RPMI8226 (cell line): ENCODE results near the gene TMEM82.

Experiments used
- DNase-seq: peaks from one replicate; pipeline ENCODE4 v3.0.0-alpha.2; 2015

The TMEM82 gene

DNA sequence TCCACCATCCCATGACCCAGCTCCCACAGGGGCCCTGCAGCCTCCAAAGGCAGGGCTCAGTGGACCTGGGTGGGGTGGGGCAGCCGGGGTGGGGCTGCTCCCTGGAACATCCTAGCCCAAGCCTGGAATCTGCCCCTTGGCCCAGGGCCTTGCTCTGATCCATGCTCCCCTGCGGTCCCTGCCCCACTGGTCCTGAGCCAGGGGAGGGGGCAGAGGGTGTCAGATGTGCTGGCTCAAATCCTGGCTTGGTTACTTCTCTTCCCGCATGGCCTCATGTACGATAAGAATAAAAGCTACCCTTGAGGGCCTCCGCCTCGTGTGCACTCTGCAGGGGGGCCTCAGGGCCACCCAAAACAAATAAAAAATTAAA is 5.4 kb upstream of the TMEM82 start:
- no peak for DNase-seq

DNA sequence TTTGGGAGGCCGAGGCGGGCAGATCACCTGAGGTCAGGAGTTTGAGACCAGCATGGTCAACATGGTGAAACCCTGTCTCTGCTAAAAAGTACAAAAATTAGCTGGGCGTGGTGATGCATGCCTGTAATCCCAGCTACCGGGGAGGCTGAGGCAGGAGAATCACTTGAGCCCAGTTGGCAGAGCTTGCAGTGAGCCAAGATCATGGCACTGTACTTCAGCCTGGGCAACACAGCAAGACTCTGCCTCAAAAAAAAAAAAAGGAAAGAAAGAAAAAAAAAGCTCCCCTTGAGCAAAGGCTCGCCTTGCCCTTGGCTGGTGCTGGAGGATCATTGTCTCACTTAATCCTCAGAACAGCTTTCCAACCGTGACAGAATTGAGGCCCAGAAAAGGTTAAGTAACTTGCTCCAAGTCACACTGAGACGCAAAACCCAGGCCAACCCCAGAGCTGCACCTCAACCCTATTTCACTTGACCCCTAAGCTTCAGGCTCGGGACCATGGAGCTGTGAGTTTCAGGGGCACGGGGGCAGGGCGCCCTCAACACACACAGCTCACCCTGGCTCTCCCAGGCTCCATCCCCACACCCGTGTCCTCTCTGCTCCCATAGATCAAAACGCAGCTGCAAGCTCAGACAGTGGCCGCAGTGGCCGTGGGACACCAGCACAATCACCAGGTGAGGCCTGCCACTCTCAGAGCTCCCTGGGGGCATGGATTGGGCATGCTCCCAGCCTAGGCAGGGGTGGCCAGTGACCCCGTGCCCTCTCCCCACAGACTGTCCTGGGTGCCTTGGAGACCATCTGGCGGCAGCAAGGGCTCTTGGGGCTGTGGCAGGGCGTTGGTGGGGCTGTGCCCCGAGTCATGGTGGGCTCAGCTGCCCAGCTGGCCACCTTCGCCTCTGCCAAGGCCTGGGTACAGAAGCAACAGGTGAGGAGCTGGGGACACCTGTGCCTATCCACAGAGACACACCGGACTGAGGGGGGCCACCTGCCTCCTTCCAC is 4.7 kb upstream of the TMEM82 start:
- DNase-seq, result no peak

DNA sequence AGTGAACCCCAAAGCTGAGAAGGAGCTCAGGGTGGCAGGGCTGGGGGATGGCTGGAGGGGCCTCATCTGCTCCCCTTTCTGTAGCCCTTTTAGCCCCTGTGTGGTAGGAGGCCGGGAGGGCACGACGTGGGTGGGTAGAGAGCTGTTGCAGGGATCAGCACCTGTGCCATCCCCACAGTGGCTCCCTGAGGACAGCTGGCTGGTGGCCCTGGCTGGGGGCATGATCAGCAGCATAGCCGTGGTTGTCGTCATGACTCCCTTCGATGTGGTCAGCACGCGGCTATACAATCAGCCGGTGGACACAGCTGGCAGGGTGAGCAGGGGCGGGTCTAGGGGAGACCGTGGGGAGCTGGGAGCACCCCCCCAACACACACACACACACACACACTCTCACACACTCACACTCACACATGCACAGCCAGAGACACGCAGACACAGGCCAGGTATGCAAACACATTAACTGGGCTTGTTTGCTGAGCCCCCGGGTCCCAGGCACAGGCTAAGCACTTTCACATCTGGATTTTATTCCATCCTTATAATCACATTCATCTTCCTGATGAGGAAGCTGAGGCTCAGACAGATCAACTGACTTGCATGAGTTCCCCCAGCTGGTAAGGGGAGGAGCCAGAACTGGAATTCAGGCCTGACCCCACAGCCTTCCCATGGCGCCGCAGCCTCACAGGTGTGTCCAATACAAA is 3.7 kb upstream of the TMEM82 start:
- no peak for DNase-seq

DNA sequence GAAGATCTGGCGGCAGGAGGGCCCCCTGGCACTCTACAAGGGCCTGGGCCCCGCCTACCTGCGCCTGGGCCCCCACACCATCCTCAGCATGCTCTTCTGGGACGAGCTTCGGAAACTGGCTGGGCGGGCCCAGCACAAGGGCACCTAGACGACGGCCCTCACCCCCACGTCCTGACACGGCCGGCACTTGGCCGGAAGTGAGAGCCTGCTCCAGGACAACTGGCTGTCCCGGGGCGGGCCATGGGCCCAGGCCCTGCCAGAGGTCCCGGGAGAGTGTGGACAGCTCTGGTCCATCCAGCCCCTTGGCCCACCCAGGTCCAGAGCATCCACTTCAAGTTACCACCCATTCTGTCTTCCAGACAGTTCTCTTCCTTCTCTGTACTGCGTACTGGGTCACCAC is 3.0 kb upstream of the TMEM82 start:
- DNase-seq, result no peak

DNA sequence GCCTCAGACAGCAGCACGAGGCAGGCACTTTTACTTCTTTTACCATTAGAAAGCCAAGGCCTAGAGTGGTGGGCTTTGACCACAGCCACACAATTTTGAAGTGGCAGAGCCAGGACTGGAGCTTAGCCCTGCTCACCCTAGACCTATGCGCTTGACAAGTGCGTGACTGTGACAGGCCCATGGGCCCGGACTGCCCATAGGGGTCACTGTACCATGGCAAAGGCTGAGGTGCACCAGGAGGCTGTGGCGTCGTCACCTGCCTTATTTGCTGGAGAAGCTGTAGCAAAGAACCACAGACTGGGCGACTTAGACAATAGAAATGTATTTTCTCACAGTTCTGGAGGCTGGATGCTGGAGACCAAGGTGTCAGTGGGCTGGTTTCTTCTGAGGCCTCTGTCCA is 2.6 kb upstream of the TMEM82 start:
- peak; percentile 34 for DNase-seq

DNA sequence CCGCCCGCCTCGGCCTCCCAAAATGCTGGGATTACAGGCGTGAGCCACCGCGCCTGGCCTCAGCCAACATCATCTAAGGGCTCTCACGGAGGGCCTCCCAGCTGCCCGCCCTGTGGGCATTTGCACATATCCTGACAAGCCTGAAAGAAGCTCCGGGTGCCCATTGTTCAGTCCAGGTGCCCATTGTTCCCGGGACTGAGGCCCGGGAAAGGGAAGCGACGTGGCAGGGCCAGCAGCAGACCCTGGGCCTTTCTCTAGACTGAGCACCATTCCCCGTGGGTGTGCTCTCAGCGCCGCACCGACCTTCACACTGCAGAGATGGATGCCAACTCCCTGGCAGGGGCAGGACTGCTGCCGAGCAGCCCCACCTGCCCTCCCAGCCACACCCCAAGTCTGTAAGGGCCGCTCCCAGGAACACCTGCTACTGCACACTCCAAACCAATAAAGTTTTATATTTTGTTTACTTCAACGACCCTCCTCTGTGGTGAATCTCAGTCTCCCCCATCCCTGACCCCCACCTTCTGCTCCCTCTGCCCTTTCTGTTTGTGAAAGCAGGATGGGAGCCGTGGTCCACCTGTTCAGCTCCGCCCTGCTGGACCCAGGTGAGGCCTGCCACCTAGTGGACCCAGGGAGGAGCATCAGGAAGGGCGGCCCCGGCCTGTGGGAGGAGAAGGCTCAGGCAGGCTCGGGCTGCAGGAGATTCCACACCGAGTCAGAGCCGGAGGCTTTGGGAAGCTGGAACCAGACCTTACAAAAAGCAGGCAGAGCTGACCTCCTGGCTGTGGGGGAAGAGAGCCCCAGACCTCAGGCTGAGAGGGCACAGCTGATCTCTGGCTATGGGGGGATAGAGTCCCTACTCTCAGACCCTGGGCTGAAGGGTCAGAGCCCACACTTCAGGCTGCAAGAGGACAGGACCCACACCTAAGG is 1.1 kb upstream of the TMEM82 start:
- peak; percentile 91 for DNase-seq

DNA sequence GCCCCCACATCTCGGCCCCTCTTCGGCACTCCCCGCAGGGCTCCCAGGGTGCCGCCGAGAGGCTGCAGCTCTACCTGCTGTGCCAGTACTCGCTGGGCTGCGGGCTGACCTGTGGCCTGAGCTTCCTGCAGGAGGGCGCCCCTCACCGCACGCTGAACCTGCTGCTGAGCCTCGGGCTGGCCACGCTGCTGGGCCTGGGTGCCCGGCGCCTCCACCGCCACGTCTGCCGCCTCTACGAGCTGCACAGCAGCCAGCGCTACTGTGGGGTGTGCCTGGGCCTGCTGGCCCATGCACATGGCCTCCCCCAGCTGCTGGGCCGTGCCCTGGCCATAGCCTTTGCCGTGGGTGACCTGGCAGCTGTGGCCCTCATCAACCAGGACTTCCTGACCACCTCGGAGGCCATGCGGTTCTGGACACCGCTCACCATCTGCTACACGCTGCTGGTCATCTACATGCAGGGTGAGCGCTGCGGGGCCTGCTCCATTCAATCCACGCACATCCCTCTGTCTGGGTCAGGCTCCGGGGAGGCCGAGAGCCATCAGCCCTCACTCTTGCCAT is 1.9 kb downstream of the TMEM82 start:
- DNase-seq, result no peak

DNA sequence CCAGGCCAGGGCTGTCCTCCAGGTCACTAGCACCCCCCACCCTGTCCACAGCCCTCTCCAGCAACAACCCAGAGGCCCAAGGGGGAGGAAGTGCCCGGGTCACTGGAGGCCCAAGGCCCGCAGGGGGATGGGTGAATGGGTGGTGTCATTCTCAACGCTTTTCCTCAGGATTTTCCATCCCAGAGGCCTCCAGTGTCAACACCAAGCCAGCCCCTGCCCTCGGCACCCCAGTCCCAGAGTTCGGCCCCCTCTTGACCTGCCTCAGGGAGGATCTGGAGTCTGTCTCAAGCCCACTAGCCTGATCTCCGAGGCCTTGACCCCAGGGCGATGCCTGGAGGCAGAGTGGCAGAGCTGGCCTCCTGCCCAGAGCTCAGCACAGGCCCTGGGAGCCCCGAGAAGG is 5.1 kb downstream of the TMEM82 start:
- DNase-seq, result no peak

DNA sequence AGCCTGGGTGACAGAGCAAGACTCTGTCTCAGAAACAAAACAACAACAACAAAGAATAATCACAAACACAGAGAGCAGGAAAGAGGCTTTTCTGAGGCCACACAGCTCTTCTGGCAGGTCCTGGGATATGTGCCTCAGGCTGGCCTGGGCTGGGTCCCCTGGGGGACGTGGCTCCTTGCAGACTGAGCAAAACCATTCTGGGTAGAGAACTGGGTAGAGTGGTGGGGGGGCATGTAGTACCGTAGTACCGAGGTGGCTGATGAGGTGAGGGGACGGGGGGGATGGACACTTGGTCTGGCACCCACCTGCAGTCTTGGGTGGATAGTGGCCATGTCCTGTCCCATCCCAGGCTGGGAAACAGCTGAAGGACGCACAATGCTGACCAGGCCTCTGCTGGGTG is 6.0 kb downstream of the TMEM82 start:
- no peak for DNase-seq

DNA sequence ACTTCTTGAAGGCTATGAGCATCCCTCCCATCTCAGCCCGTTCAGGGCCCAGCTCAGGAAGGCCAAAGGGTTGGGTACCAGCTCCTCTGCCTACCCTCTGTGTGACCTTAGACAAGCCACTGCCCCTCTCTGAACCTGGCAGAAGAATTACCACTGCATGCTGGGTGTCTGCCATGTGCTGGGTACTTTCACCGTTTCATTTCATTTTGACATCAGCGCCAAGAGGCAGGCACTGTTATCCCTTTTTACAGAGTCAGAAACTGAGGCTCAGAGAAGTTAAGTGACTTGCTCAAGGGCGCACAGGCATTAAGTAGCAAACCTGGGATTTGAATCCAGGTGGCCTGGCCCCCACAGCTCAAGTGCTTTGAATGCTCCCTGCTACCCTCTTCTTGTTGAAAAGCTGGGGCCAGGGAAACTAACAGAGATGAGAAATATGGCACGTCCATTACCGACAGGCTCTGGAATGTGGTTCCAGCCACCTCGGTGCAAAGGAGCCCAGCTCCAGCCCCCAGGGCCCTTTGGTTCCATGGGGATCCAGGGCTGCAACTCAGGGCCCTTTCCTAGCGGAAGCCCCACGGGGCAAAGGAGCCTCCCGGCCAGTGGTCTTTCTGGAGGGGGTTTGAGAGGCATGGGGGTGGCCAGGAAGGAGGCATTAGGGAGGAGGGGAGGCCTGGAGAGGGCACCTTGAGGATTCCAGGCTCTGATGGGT is 6.5 kb downstream of the TMEM82 start:
- DNase-seq, result no peak

DNA sequence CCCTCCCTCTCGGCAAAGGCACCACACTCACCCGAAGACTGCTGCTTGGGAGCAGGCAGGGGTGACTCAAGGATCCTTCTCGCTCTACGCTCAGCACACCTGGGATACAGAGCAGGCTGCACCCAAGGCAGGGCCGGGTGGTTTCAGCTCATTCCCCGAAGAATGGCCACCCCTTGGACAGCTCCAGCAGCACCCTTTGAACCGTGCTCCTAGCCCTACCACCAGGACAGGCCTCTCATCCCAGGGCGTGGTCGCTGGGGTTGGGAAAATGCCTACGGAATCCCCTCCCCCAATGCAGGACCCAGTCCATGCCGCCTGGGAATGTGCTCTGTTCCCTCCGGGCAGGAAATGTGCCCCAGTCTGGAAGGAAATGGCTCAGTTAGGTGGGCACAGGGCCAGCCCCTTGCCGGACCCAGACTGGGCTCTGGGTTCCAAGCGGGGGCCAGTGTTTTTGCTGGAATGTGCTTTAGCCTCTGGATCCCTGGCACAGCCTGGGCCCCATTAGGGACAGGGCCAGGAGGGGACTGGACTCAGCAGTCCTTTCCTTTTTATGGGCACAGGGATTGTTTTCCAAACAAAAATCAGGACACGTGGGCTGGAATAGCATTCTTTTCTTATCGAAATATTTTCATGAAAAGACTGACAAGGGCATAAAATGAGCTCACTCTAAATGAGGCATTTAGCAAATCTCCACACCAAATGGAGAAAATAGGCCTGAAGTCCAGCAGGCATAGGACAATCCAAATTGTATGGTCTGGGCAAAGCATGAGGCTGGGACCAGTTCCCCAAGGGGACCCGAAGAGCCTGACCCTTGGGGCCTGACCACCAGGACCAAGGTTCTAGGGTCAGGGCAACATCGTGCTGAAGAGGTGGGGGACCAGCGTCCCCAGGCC is 7.3 kb downstream of the TMEM82 start:
- DNase-seq, result no peak

DNA sequence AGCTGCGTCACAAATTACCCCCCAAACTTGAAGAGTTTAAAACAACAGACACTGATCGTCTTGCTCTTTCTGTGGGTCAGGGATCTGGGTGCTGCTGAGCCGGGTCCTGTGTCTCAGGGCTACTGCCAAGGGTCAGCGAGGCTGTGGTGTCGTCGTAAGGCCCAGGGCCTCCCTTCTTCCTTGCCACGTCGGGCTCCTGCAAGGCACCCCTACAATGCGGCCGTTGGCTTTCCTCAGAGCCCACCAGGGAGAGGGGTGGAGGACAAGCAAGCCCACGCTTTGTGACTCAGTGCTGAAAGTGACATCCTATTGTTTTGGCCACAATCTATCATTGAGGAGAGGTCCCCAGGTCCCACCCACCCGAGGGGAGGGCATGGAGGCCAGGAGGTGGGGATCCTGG is 8.6 kb downstream of the TMEM82 start:
- no peak for DNase-seq

DNA sequence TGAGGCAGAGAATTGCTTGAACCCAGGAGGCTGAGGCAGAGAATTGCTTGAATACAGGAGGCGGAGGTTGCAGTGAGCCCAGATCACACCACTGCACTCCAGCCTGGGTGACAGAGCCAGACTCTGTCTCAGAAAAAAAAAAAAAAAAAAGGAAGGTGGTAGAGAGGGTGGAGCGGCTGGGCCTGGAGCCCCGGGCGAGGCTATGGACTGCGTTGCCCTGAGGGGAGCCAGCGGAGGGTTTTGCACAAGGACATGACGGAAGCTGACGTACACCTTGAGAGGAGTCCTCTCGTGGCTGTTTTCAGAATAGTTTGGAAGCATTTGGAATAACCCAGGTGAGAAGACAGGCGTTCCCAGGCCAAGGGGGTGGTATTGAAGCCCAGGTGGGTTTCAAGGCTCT is 9.4 kb downstream of the TMEM82 start:
- no peak for DNase-seq

DNA sequence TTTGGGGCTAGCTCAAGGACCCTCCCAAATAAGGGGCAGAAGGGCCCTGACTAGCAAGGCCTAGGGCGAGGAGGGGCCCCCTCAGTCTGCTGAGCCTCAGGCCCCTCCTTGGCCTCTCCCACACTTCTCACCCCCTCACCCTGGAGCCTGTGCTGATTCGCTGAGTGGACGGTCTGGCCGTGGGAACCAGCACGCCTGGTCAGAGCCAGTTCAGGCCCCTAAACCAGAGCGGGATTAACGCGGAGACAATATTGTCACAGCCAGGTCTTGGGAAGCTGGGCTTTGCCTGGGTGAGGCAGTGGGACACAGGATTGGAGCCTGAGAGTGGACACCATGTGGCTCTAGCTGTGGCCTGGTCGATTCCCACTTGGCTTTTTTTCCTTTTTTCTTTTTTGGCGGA is 11.5 kb downstream of the TMEM82 start:
- no peak for DNase-seq

DNA sequence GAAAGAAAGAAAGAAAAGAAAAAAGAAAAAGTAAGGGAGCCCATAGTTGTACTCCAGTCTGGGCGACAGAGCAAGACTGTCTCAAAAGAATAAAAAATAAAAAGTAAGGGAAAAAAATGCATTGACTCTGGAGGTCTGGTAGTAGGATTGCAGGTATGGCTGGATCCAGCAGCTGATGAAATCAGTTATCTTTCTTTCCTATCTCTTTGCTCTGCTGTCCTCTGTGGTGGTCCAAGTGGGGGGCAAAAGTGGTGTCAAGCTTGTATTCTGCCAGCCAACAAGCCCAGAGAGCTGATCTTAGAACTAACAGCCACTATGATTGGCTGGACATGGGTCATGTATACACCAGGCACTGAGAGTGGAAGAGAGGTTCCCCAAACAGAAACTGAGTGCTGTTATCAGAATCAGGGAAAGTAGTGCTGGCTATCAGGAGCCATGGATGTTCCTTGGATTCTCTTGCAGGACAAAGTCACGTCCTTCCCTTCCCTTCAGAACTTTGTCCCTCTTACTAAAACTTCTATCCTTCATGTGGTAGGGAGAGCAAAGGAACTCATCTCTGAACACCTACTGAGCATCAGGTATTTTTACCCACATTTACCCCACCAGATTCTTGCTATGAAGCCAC is 12.8 kb downstream of the TMEM82 start:
- DNase-seq, result no peak

DNA sequence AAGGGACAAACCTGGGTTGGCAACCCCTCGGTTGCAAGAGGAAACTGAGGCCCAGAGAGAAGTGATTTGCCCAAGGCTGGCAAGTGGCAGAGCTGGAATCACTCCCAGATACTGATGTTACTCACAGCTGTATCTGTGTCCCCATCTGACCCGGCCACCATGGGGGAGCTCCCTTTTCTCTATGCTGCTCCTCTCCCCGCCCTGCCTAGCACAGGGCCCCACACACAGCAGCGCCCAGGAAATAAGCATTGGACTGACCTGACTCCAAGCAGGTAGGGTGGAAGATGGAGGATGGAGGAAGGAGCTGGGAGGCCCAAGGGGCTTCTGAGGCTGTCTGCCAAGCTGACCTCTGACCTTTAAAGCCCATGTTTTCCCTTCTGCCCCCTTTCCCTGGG is 13.3 kb downstream of the TMEM82 start:
- DNase-seq, result peak; percentile 52

DNA sequence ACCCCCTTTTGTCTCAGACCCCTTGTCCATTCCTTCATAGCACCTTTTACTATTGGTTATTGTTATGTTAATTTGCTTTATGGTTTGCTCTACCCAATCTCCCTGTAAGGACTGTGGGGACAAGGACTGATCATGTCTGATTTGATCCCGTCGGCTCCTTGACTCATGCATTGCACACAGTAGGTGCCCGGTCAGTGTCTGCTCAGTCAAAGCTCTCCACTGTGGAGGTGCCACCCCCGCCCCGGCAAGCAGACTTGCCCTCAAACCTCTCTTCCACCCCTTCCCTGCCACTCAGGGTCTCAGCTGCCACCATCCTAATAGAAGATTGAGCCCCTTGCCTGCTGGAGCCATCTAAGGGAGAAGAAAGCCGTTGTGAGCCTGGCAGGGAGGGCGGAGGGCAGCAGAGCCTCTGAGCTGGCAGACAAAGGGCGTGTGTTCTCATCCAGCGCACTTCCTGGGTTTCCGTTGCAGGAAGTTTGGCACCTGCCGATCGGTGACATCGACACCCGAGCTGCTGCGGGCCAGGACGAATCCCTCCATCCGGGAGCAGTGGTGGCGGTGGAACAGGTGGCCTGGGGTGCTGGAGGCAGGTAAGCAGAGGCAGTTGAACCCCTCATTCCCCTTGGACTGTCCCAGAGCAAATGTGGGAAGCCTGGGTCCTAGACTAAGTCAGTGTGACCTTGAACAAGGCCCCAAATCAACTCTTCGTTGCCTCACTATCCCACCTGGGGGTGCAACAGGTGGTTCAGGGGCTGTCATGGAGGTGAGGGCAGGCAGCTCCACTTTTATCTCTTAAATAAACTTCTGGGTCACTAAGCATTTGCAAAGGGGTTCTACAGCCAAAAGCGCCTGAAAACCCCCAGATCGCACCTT is 14.1 kb downstream of the TMEM82 start:
- DNase-seq, result no peak

DNA sequence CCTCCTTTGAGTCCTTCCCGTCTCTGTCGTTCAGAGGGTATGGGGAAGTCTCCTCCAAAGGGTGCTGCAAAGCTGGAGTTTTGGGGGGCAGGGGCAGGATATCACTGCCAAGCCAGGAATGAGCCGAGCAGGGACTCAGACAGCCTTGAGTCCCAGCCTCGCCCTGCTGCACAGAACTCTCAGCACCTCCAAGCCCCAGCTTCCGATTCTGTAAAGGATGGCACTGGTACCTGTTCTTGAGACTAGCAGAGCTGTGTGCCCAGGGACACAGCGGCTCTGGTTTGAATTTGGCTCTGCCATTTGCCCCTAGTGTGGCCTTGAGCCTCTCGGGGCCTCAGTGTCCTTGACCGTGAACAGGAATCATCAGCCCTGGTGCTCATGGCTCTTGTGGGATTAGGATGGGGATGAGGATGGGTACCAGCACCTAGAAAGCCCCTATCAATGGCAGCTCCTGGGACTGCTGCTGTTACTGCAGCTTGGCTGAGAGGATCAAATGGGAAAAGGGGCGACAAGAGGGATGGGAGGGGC is 14.8 kb downstream of the TMEM82 start:
- DNase-seq, result no peak
